Progenitor cell of endocrine pancreas (in vitro differentiated cells): ENCODE results near the gene UBR7. TPM values are rescaled to one million over a fixed set of nuclear protein-coding genes. Genes with fewer than 3 reads are reported as not detected.
A peak's percentile ranks its signal among the peaks of the same experiment; 100 is the strongest.
"Not testable (repeated sequence)": the region's sequence is repeated elsewhere in the genome, so short reads cannot be mapped to it uniquely, and the experiment has no call there.

Experiments used
- DNase-seq: peaks from one replicate; pipeline ENCODE4 v3.0.0; 2021; ENCODE audit warnings: low spot score; ENCODE audit not compliant: unreplicated experiment
- H3K27ac Mint-ChIP-seq: 2 replicates; pipeline ENCODE4 v1.8.0; 2021; ENCODE audit warnings: mild to moderate bottlenecking, moderate library complexity, mixed read lengths
- H3K27me3 Mint-ChIP-seq: 2 replicates; pipeline ENCODE4 v1.8.0; 2021; ENCODE audit warnings: mixed read lengths
- H3K36me3 Mint-ChIP-seq: 2 replicates; pipeline ENCODE4 v1.8.0; 2022; ENCODE audit warnings: mixed read lengths; ENCODE audit not compliant: insufficient read depth
- H3K4me1 Mint-ChIP-seq: 2 replicates; pipeline ENCODE4 v1.8.0; 2021; ENCODE audit warnings: low read depth, mixed read lengths
- H3K4me3 Mint-ChIP-seq: 2 replicates; pipeline ENCODE4 v1.8.0; 2021; ENCODE audit warnings: low read depth, mild to moderate bottlenecking, moderate library complexity, mixed read lengths
- H3K9me3 Mint-ChIP-seq: 2 replicates; pipeline ENCODE4 v1.8.0; 2021; ENCODE audit warnings: low read depth, mixed read lengths
- total RNA-seq: library from RNA; stranded (reverse); gene quantifications from 2 replicates; pipeline ENCODE4 v1.2.1, GENCODE V29; 2021
- TF ChIP-seq, protein P1 (sequence below): fragments of 200-600 bp; sonication (generic); IDR thresholded peaks from one replicate; pipeline ENCODE4 v1.5.0; 2021; ENCODE audit warnings: antibody characterized with exemption, mild to moderate bottlenecking; ENCODE audit not compliant: unreplicated experiment

UBR7 gene
- total RNA-seq, 1 donor from 2014 or later, result 17.2 TPM

DNA sequence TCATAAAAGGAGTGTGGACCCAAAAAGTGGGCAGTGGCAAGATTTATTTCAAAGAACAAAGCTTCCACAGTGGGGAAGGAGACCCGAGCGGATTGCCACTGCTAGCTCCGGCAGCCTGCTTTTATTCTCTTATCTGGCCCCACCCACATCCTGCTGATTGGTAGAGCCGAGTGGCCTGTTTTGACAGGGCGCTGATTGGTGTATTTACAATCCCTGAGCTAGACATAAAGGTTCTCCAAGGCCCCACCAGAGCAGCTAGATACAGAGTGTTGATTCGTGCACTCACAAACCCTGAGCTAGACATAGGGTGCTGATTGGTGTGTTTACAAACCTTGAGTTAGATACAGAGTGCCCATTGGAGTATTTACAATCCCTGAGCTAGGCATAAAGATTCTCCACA, 37.4 kb upstream of the UBR7 start:
- not testable (repeated sequence) for H3K4me1 Mint-ChIP-seq

DNA sequence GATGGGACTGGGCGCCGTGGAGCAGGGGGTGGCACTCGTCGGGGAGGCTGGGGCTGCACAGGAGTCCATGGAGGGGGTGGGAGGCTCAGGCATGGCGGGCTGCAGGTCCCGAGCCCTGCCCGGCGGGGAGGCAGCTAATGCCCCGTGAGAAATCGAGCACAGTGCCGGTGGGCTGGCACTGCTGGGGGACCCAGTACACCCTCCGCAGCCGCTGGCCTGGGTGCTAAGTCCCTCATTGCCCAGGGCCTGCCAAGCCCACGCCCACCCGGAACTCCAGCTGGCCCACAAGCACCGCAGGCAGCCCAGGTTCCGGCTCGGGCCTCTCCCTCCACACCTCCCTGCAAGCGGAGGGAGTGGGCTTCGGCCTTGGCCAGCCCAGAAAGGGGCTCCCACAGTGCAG, 36.9 kb upstream of the UBR7 start:
- H3K4me1 Mint-ChIP-seq, H3K36me3 Mint-ChIP-seq, H3K27ac Mint-ChIP-seq, H3K27me3 Mint-ChIP-seq, H3K4me3 Mint-ChIP-seq, DNase-seq, H3K9me3 Mint-ChIP-seq: not testable (repeated sequence)

More for the DNA sequence above, 37.4 kb upstream of the UBR7 start:
- H3K27ac Mint-ChIP-seq, H3K27me3 Mint-ChIP-seq, H3K36me3 Mint-ChIP-seq, H3K9me3 Mint-ChIP-seq, DNase-seq, H3K4me3 Mint-ChIP-seq: not testable (repeated sequence)

DNA sequence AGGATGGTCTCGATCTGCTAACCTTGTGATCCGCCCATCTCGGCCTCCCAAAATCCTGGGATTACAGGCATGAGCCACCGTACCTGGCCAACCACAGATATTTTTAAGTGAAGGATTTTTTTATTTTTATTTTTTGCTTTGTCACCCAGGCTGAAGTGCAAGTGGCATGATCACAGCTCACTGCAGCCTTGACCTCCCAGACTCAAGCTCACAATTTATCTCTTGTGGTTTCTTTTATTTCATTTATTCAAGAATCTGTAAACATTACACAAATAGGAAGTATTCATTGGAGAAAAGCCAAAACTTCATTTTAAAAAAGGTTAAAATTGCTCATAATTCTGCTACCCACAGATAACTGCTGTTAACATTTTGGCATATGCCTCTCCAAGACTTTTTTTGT, 35.7 kb upstream of the UBR7 start:
- DNase-seq, result no peak
- H3K36me3 Mint-ChIP-seq, result no peaks in the 10 kb centered on the region
- H3K27me3 Mint-ChIP-seq, result no peaks in the 10 kb centered on the region
- H3K27ac Mint-ChIP-seq, result no peak overlapping the region
- H3K9me3 Mint-ChIP-seq, result peaks cover 3% of the 10 kb centered on the region
- TF ChIP-seq, protein P1, sequence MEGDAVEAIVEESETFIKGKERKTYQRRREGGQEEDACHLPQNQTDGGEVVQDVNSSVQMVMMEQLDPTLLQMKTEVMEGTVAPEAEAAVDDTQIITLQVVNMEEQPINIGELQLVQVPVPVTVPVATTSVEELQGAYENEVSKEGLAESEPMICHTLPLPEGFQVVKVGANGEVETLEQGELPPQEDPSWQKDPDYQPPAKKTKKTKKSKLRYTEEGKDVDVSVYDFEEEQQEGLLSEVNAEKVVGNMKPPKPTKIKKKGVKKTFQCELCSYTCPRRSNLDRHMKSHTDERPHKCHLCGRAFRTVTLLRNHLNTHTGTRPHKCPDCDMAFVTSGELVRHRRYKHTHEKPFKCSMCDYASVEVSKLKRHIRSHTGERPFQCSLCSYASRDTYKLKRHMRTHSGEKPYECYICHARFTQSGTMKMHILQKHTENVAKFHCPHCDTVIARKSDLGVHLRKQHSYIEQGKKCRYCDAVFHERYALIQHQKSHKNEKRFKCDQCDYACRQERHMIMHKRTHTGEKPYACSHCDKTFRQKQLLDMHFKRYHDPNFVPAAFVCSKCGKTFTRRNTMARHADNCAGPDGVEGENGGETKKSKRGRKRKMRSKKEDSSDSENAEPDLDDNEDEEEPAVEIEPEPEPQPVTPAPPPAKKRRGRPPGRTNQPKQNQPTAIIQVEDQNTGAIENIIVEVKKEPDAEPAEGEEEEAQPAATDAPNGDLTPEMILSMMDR, result no peak
- H3K4me1 Mint-ChIP-seq, result peaks cover 5% of the 10 kb centered on the region
- H3K4me3 Mint-ChIP-seq, result no peak overlapping the region

DNA sequence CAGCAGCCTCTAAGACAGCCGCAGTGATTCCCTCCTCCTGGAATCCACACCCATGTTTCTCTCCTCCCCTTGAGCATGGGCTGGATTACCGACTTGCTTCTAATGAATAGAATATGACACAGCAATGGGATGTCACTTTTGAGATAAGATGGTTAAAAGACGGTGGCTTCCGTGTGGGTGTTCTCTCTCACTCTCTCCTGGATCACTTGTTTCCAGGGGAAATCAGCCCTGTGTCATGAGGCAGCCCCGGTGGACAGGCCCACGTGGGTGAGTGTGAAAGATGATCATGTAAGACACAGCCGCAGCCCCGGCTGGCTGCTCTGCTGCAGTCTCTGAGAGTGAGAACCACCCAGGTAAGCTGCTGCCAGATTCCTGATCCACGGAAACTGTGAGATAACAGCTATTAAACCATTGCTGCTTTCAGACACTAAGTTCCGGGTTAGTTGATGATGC, 33.1 kb upstream of the UBR7 start:
- no peak for DNase-seq
- TF ChIP-seq, protein P1, result no peak
- Mint-ChIP-seq H3K27ac (peak overlapping the region; percentile 26), H3K4me3 (no peak overlapping the region), H3K9me3 (peaks cover 3% of the 10 kb centered on the region), H3K4me1 (peaks cover 7% of the 10 kb centered on the region), H3K36me3 (no peaks in the 10 kb centered on the region), H3K27me3 (no peaks in the 10 kb centered on the region)

DNA sequence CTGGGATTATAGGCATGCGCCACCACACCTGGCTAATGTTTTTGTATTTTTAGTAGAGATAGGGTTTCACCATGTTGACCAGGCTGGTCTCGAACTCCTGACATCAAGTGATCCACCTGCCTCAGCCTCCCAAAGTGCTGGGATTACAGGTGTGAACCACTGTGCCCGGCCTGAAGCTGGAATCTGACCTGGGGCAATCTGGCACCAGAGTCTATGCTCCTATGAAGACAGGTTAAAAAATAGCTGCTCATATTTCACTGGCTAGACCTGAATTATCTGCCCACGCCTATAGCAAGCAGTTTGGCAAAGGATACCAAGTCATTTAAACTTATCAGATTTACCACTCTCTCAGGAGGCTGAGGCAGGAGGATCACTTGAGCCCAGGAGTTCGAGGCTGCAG, 32.3 kb upstream of the UBR7 start:
- not testable (repeated sequence) for H3K27ac Mint-ChIP-seq, DNase-seq, H3K9me3 Mint-ChIP-seq, H3K36me3 Mint-ChIP-seq, H3K4me1 Mint-ChIP-seq, H3K4me3 Mint-ChIP-seq, H3K27me3 Mint-ChIP-seq

DNA sequence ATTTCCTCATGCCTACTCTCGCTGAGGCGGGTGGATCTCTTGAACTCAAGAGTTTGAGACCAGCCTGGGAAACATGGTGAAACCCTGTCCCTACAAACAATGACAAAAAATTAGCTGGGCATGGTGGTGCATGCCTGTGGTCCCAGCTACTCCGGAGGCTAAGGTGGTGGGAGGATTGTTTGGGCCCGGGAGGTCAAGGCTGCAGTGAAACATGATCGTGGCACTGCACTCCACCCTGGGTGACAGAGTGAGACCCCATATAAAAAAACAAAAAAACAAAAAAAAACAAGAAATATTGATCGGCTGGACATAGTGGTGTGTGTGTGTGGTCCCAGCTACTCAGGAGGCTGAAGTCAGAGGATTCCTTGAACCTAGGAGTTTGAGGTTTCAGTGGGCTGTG, 31.6 kb upstream of the UBR7 start:
- TF ChIP-seq, protein P1, result no peak
- no peak for DNase-seq
- Mint-ChIP-seq H3K36me3 (no peaks in the 10 kb centered on the region), H3K27me3 (no peaks in the 10 kb centered on the region), H3K9me3 (no peaks in the 10 kb centered on the region), H3K27ac (peak overlapping the region; percentile 31), H3K4me1 (peaks cover 7% of the 10 kb centered on the region), H3K4me3 (no peak overlapping the region)

DNA sequence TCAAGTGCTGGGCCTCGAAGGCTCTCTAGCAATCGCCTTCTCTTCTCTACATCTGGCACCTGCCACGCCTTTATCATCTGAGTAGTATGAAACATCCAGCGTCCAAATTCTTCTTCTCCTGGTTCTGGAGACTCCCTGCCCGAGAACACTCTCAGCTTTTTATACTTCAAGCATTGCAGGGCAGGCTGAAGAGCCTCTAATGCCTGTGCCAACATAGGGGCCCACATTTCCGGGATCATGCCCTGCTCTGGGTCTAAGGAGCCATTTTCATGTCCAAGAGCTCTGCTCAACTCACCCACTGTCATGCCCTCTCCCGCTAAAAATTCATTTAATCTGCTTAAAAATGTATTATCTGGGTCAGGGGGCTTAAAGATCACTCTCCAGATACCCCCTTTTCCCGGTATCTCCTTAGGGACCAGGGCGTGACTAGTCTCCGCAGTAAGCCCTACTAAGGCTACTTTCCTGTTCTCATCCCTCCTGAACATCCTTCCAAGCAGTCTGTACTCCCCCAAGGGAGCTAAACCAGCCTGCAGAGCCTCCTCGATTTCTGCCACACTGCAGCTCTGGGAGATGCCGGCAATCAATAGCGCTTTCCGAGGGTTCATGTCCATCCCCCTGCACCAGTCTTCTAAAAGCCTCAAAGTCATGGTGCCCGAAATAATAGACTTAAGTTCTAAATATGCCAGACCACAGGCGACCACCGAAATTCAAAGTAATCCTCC, 23.3 kb upstream of the UBR7 start:
- Mint-ChIP-seq H3K27me3 (no peaks in the 10 kb centered on the region), H3K4me3 (peak overlapping the region; percentile 87), H3K36me3 (peaks cover 3% of the 10 kb centered on the region), H3K4me1 (peaks cover 16% of the 10 kb centered on the region), H3K9me3 (no peaks in the 10 kb centered on the region), H3K27ac (peak overlapping the region; percentile 94)
- DNase-seq, result no peak
- TF ChIP-seq, protein P1, result no peak
